ENCODE measurements around the gene LINC00237. TPM values are rescaled to one million over a fixed set of nuclear protein-coding genes. Genes with fewer than 3 reads are reported as not detected.

Gene LINC00237
- total and polyA plus RNA-seq, 8 donors: 0.92 TPM; not detected in 7

- TF ChIP-seq CTCF (IDR thresholded peaks at IDR 0.05): no peak
- Histone ChIP-seq H3K27ac (no peak overlapping the region), H3K27me3 (no peaks in the 10 kb centered on the region), H3K9me3 (no peaks in the 10 kb centered on the region), H3K4me1 (no peaks in the 10 kb centered on the region), H3K36me3 (no peaks in the 10 kb centered on the region), H3K4me3 (no peak overlapping the region)
- intact Hi-C loops (cut with DNase I): no loop called here
- ATAC-seq (no peak), DNase-seq (no peak), FAIRE-seq (no peak)
- 78 to 81% methylated on average over 1 of the region's 1 CpG for WGBS, 2 donors
Measured at GRCh38 chr20:21147593-21147992, 41.4 kb upstream of the LINC00237 start.

- intact Hi-C loops (cut with DNase I): no loop called here
- no peak overlapping the region for H3K4me3 ChIP-seq
- FAIRE-seq: no peak
- H3K27ac ChIP-seq: no peak overlapping the region
- no peaks in the 10 kb centered on the region for H3K9me3 ChIP-seq
- WGBS, 2 donors: 97 to 98% methylated on average over 4 of the region's 4 CpGs
- no peak for DNase-seq
- no peaks in the 10 kb centered on the region for H3K36me3 ChIP-seq
- no peak for TF ChIP-seq CTCF (IDR thresholded peaks at IDR 0.05)
- ATAC-seq: no peak
- no peaks in the 10 kb centered on the region for H3K27me3 ChIP-seq
- H3K4me1 ChIP-seq: no peaks in the 10 kb centered on the region
Measured at GRCh38 chr20:21146215-21146614, 40.1 kb upstream of the LINC00237 start.

GRCh38 chr20:21145424-21145823 lies 39.3 kb upstream of the LINC00237 start:
- no peak overlapping the region for H3K27ac ChIP-seq
- H3K36me3 ChIP-seq: no peaks in the 10 kb centered on the region
- intact Hi-C loops (cut with DNase I): no loop called here
- DNase-seq: no peak
- TF ChIP-seq CTCF (IDR thresholded peaks at IDR 0.05): no peak
- H3K9me3 ChIP-seq: no peaks in the 10 kb centered on the region
- H3K4me3 ChIP-seq: no peak overlapping the region
- no peaks in the 10 kb centered on the region for H3K27me3 ChIP-seq
- ATAC-seq: no peak
- WGBS, 2 donors: 83% methylated on average over 3 of the region's 3 CpGs
- no peaks in the 10 kb centered on the region for H3K4me1 ChIP-seq
- FAIRE-seq: no peak

- Histone ChIP-seq H3K36me3 (no peaks in the 10 kb centered on the region), H3K4me1 (no peaks in the 10 kb centered on the region), H3K27me3 (no peaks in the 10 kb centered on the region), H3K4me3 (no peak overlapping the region), H3K9me3 (no peaks in the 10 kb centered on the region), H3K27ac (no peak overlapping the region)
- no peak for TF ChIP-seq CTCF (IDR thresholded peaks at IDR 0.05)
- intact Hi-C loops (cut with DNase I): no loop called here
- DNase-seq (no peak), FAIRE-seq (no peak), ATAC-seq (no peak)
- WGBS, 2 donors: 81 to 85% methylated on average over 7 of the region's 7 CpGs
Measured at GRCh38 chr20:21143194-21143890, 37.2 kb upstream of the LINC00237 start.

- WGBS, 2 donors: 80 to 90% methylated on average over 5 of the region's 5 CpGs
- DNase-seq (no peak), FAIRE-seq (no peak)
Measured at GRCh38 chr20:21141825-21142224, 35.7 kb upstream of the LINC00237 start.

More at GRCh38 chr20:21141825-21142224, 35.7 kb upstream of the LINC00237 start:
- no peak overlapping the region for H3K27ac ChIP-seq
- peaks cover 0 to 3% (median 0%) of the 10 kb centered on the region in 3 donors for H3K36me3 ChIP-seq
- H3K9me3 ChIP-seq: no peaks in the 10 kb centered on the region
- no peak for ATAC-seq
- intact Hi-C loops (cut with DNase I): no loop called here
- H3K4me3 ChIP-seq: no peak overlapping the region
- TF ChIP-seq CTCF (IDR thresholded peaks at IDR 0.05): no peak
- no peaks in the 10 kb centered on the region for H3K27me3 ChIP-seq
- H3K4me1 ChIP-seq: no peaks in the 10 kb centered on the region
